ENCODE results near the gene PDLIM3. TPM values are rescaled to one million over a fixed set of nuclear protein-coding genes. Genes with fewer than 3 reads are reported as not detected.

The PDLIM3 gene
- total and polyA plus RNA-seq, 2 donors (not counting 1 experiment from before 2014, with no cell fraction given), result 0.15 TPM; not detected in 1

DNA sequence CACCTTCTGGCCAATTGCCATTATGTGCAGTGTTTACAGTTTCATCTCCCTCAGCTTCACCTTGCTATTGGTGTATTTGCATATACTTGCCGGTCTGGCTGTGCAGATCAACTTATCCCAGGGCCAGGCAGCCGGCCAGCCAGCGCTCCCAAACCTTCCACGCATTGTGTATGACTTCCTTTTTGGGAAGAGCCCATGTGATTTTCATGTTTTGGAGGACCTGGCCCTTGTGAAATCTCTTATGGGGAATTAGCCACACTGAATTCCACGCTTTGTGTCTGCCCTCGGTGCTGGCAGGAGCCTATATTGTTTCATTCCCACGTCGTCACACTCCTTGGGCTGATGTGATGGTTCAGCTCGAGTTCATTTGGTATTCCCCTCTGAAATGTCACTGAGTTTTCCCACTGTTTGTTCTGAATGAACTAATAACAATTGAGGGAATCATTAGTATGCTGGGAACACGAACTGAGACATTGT lies 6.0 kb upstream of the PDLIM3 start:
- H3K4me1 Mint-ChIP-seq, result no peaks in the 10 kb centered on the region
- peaks cover 17% of the 10 kb centered on the region for H3K27me3 Mint-ChIP-seq
- WGBS (ENCODE audit: insufficient coverage), result 69% methylated on average over 9 of the region's 10 CpGs

DNA sequence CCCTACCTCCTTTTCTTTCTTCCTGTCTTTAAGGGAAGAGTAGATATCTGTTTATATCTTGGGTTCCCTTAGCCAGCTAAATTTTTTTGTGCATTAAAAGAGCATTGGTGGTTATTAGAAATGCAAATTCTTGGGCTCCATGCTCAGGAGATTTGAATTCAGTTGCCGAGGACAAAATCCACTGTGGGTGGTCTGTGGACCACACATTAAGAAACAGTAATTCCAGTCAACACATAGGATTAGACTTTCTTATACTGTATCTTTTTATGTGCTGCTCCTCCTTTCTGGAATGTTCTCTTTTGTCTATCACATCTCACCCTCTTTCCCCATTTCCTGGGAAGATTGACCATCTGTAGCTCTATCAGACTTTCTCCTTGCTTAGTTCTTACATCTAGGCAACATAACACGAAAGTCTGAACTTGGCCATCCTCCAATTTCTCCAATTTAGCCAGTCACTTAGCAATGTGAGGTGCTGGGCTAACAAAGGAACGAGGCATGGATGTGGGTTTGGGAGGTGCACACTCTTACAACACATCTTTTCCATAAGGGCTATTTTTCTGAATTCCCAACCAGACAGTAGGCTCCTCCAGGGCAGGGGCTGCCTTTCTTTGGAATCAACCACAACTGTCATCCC lies 5.3 kb upstream of the PDLIM3 start:
- Histone ChIP-seq H3K4me2 (replicated peaks; ENCODE audit: low read depth, low read length, poor library complexity, severe bottlenecking) (no peak overlapping the region), H3K9me3 (ENCODE audit: control extremely low read depth in 1 of 3, control insufficient read depth in 2 of 3, insufficient read depth in 1 of 3, low read length in 2 of 3) (no peaks in the 10 kb centered on the region), H3K9ac (ENCODE audit: low read length) (no peak overlapping the region), H3K36me3 (replicated peaks in 1 of 2; ENCODE audit: control extremely low read depth in 1 of 2, control insufficient read depth in 1 of 2, extremely low read depth in 1 of 2, insufficient read depth in 2 of 2, low read length in 1 of 2) (no peaks in the 10 kb centered on the region), H3K4me1 (ENCODE audit: control insufficient read depth in 2 of 2, insufficient read depth in 2 of 2, low read length in 2 of 2) (peaks cover 0 to 3% of the 10 kb centered on the region in 2 donors), H3K4me3 (ENCODE audit: control extremely low read depth in 1 of 5, extremely low read depth in 1 of 5, insufficient read depth in 1 of 5, low read depth in 2 of 5, low read length in 4 of 5) (no peak overlapping the region), H3K27ac (ENCODE audit: low read length in 2 of 2) (no peak overlapping the region), H3K27me3 (replicated peaks in 1 of 4; ENCODE audit: control extremely low read depth in 1 of 4, control insufficient read depth in 3 of 4, insufficient read depth in 4 of 4, low read length in 3 of 4) (peaks cover 0 to 41% (median 14%) of the 10 kb centered on the region in 4 experiments), H2AFZ (ENCODE audit: insufficient read depth, low read depth, low read length, poor library complexity, severe bottlenecking) (no peak overlapping the region), H3K79me2 (ENCODE audit: control insufficient read depth, insufficient read depth, low read length) (no peaks in the 10 kb centered on the region), H4K20me1 (ENCODE audit: control insufficient read depth, insufficient read depth, low read length, poor library complexity, severe bottlenecking) (no peaks in the 10 kb centered on the region)
- intact Hi-C loops (cut with micrococcal nuclease), result no loop called here
- no peak for TF ChIP-seq EZH2 (IDR thresholded peaks at IDR 0.05; ENCODE audit: borderline replicate concordance, insufficient read depth, low read depth, low read length, poor library complexity, severe bottlenecking)
- TF ChIP-seq, protein P1, sequence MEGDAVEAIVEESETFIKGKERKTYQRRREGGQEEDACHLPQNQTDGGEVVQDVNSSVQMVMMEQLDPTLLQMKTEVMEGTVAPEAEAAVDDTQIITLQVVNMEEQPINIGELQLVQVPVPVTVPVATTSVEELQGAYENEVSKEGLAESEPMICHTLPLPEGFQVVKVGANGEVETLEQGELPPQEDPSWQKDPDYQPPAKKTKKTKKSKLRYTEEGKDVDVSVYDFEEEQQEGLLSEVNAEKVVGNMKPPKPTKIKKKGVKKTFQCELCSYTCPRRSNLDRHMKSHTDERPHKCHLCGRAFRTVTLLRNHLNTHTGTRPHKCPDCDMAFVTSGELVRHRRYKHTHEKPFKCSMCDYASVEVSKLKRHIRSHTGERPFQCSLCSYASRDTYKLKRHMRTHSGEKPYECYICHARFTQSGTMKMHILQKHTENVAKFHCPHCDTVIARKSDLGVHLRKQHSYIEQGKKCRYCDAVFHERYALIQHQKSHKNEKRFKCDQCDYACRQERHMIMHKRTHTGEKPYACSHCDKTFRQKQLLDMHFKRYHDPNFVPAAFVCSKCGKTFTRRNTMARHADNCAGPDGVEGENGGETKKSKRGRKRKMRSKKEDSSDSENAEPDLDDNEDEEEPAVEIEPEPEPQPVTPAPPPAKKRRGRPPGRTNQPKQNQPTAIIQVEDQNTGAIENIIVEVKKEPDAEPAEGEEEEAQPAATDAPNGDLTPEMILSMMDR (IDR thresholded peaks at IDR 0.05), result no peak
- H3K27me3 Mint-ChIP-seq, result peaks cover 24% of the 10 kb centered on the region
- peaks cover 4% of the 10 kb centered on the region for H3K4me1 Mint-ChIP-seq
- ChIA-PET POLR2A (no interaction called here), CTCF (no interaction called here)
- ATAC-seq (ENCODE audit: low read depth) (no peak), DNase-seq (no peak)
- no CpG with 5 or more reads among the region's 3 CpGs for WGBS (ENCODE audit: insufficient coverage)
- no peak overlapping the region for H3K4me3 Mint-ChIP-seq
- no peak overlapping the region for H3K27ac Mint-ChIP-seq
- no peaks in the 10 kb centered on the region for H3K9me3 Mint-ChIP-seq (ENCODE audit: insufficient read depth)

More for the DNA sequence above, 6.0 kb upstream of the PDLIM3 start:
- H3K27ac ChIP-seq (ENCODE audit: low read length in 2 of 2), result no peak overlapping the region
- ATAC-seq (ENCODE audit: low read depth) (no peak), DNase-seq (no peak)
- intact Hi-C loops (cut with micrococcal nuclease), result no loop called here
- H3K4me2 ChIP-seq (replicated peaks; ENCODE audit: low read depth, low read length, poor library complexity, severe bottlenecking), result no peak overlapping the region
- H2AFZ ChIP-seq (ENCODE audit: insufficient read depth, low read depth, low read length, poor library complexity, severe bottlenecking), result no peak overlapping the region
- no peaks in the 10 kb centered on the region for H3K36me3 ChIP-seq (replicated peaks in 1 of 2; ENCODE audit: control extremely low read depth in 1 of 2, control insufficient read depth in 1 of 2, extremely low read depth in 1 of 2, insufficient read depth in 2 of 2, low read length in 1 of 2)
- H3K9me3 ChIP-seq (ENCODE audit: control extremely low read depth in 1 of 3, control insufficient read depth in 2 of 3, insufficient read depth in 1 of 3, low read length in 2 of 3), result no peaks in the 10 kb centered on the region
- ChIA-PET CTCF (no interaction called here), POLR2A (no interaction called here)
- Mint-ChIP-seq H3K27ac (no peak overlapping the region), H3K4me3 (no peak overlapping the region), H3K9me3 (ENCODE audit: insufficient read depth) (no peaks in the 10 kb centered on the region)
- H3K4me1 ChIP-seq (ENCODE audit: control insufficient read depth in 2 of 2, insufficient read depth in 2 of 2, low read length in 2 of 2), result no peaks in the 10 kb centered on the region
- no peak for TF ChIP-seq EZH2 (IDR thresholded peaks at IDR 0.05; ENCODE audit: borderline replicate concordance, insufficient read depth, low read depth, low read length, poor library complexity, severe bottlenecking)
- TF ChIP-seq, protein P1 (IDR thresholded peaks at IDR 0.05), result no peak
- no peak overlapping the region for H3K4me3 ChIP-seq (ENCODE audit: control extremely low read depth in 1 of 5, extremely low read depth in 1 of 5, insufficient read depth in 1 of 5, low read depth in 2 of 5, low read length in 4 of 5)
- no peaks in the 10 kb centered on the region for H3K79me2 ChIP-seq (ENCODE audit: control insufficient read depth, insufficient read depth, low read length)
- no peaks in the 10 kb centered on the region for H4K20me1 ChIP-seq (ENCODE audit: control insufficient read depth, insufficient read depth, low read length, poor library complexity, severe bottlenecking)
- no peak overlapping the region for H3K9ac ChIP-seq (ENCODE audit: low read length)
- peaks cover 0 to 34% (median 11%) of the 10 kb centered on the region in 4 experiments for H3K27me3 ChIP-seq (replicated peaks in 1 of 4; ENCODE audit: control extremely low read depth in 1 of 4, control insufficient read depth in 3 of 4, insufficient read depth in 4 of 4, low read length in 3 of 4)
